Gastroesophageal sphincter (tissue), 3 donors: ENCODE results near the gene CD302.

Experiments used
- POLR2A ChIP-seq, 2 donors: fragments of 450-650 bp; IDR thresholded peaks; one replicate each; pipeline ENCODE4 v1.6.1; 2017; ENCODE audit warnings: antibody characterized with exemption in 2 of 2, mild to moderate bottlenecking in 2 of 2, moderate library complexity in 1 of 2
- TF ChIP-seq, protein P1 (sequence below), 4 experiments: fragments of 200-600 bp in 2 of 4; fragments of 450-650 bp in 2 of 4; sonication (generic) in 1 of 4; IDR thresholded peaks; one replicate each; pipeline ENCODE4 v1.5.1; 2017 to 2019; ENCODE audit warnings: antibody characterized with exemption in 4 of 4, mild to moderate bottlenecking in 2 of 4, moderate library complexity in 2 of 4

DNA sequence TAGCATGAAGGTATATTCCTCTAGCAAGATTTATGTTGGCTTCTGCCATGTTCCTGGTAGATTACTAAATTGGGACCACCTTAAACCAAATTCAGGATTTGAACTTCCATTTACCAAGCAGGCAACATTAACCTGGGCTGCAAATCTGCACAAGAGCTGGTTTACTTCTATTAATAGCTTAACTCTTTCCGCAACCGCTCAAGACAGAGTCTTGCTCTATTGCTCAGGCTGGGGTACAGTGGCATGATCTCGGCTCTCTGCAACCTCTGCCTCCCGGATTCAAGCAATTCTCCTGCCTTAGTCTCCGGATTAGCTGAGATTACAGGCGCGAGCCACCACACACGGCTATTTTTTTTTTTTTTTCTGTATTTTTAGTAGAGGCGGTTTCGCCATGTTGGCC, 77.3 kb downstream of the CD302 start:
- TF ChIP-seq, protein P1, sequence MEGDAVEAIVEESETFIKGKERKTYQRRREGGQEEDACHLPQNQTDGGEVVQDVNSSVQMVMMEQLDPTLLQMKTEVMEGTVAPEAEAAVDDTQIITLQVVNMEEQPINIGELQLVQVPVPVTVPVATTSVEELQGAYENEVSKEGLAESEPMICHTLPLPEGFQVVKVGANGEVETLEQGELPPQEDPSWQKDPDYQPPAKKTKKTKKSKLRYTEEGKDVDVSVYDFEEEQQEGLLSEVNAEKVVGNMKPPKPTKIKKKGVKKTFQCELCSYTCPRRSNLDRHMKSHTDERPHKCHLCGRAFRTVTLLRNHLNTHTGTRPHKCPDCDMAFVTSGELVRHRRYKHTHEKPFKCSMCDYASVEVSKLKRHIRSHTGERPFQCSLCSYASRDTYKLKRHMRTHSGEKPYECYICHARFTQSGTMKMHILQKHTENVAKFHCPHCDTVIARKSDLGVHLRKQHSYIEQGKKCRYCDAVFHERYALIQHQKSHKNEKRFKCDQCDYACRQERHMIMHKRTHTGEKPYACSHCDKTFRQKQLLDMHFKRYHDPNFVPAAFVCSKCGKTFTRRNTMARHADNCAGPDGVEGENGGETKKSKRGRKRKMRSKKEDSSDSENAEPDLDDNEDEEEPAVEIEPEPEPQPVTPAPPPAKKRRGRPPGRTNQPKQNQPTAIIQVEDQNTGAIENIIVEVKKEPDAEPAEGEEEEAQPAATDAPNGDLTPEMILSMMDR (IDR thresholded peaks at IDR 0.05), result no peak
- TF ChIP-seq POLR2A (IDR thresholded peaks at IDR 0.05), result no peak
